Activated CD8-positive, alpha-beta T cell treated with anti-CD3 and anti-CD28 coated beads for 36 hours (primary cell): Measurements from ENCODE around the gene GPR26. TPM values are rescaled to one million over a fixed set of nuclear protein-coding genes. Genes with fewer than 3 reads are reported as not detected.

Experiments
- ATAC-seq: fragments of 200-7000 bp; cut with Tn5 transposase; one replicate; pipeline ENCODE4 v1.10.0; 2021; ENCODE audit warnings: mild to moderate bottlenecking, moderate library complexity
- CTCF ChIA-PET: fragments of 350-600 bp; sonication (Branson Sonifier 250); formaldehyde crosslinking; loops from one replicate; lab custom pipeline; 2021; ENCODE audit warnings: antibody characterized with exemption; lab: Charles Lee
- POLR2A ChIA-PET: fragments of 350-600 bp; sonication (Branson Sonifier 250); formaldehyde crosslinking; loops from one replicate; lab custom pipeline; 2021; ENCODE audit warnings: antibody characterized with exemption; lab: Charles Lee
- DNase-seq: peaks from one replicate; pipeline ENCODE4 v3.0.0-alpha.2; 2020
- H3K27ac Mint-ChIP-seq: one replicate; pipeline ENCODE4 v1.8.0; 2021; ENCODE audit warnings: mild to moderate bottlenecking, mixed read lengths
- H3K27me3 Mint-ChIP-seq: one replicate; pipeline ENCODE4 v1.8.0; 2021; ENCODE audit warnings: mixed read lengths
- H3K36me3 Mint-ChIP-seq: one replicate; pipeline ENCODE4 v1.8.0; 2021; ENCODE audit warnings: low read depth, mixed read lengths
- H3K4me1 Mint-ChIP-seq: one replicate; pipeline ENCODE4 v1.8.0; 2021; ENCODE audit warnings: low read depth, mixed read lengths
- H3K4me3 Mint-ChIP-seq: one replicate; pipeline ENCODE4 v1.8.0; 2021; ENCODE audit warnings: mild to moderate bottlenecking, moderate library complexity, mixed read lengths
- H3K9me3 Mint-ChIP-seq: one replicate; pipeline ENCODE4 v1.8.0; 2021; ENCODE audit warnings: mixed read lengths
- CTCF ChIP-seq: fragments of 200-600 bp; IDR thresholded peaks from one replicate; pipeline ENCODE4 v1.8.0; 2022; ENCODE audit warnings: antibody characterized with exemption, mild to moderate bottlenecking
- intact Hi-C: fragments of 100-400 bp; cut with micrococcal nuclease; formaldehyde crosslinking; loops from one replicate; pipeline ENCODE4 v1.10.0; 2022
- total RNA-seq, 2 experiments: library from RNA; stranded (reverse); gene quantifications; one replicate each; pipeline ENCODE4 v1.2.3, GENCODE V29; 2021

Gene GPR26
- total RNA-seq, 2 experiments from 2014 or later: not detected

- Mint-ChIP-seq H3K9me3 (no peaks in the 10 kb centered on the region), H3K4me3 (no peak overlapping the region), H3K27me3 (no peaks in the 10 kb centered on the region), H3K36me3 (no peaks in the 10 kb centered on the region), H3K4me1 (no peaks in the 10 kb centered on the region), H3K27ac (no peak overlapping the region)
- ATAC-seq (no peak), DNase-seq (no peak)
- intact Hi-C loops: no loop called here
- ChIA-PET POLR2A (no interaction called here), CTCF (no interaction called here)
- no peak for TF ChIP-seq CTCF
Measured at GRCh38 chr10:123674741-123675140, 8.6 kb downstream of the GPR26 start.

GRCh38 chr10:123675811-123676210 is 9.7 kb downstream of the GPR26 start:
- ChIA-PET CTCF (no interaction called here), POLR2A (no interaction called here)
- no peaks in the 10 kb centered on the region for H3K36me3 Mint-ChIP-seq
- no peak overlapping the region for H3K27ac Mint-ChIP-seq
- no peak for DNase-seq
- no peak for ATAC-seq
- no peak overlapping the region for H3K4me3 Mint-ChIP-seq
- intact Hi-C loops: no loop called here
- H3K27me3 Mint-ChIP-seq: no peaks in the 10 kb centered on the region
- H3K4me1 Mint-ChIP-seq: no peaks in the 10 kb centered on the region
- TF ChIP-seq CTCF: no peak
- no peaks in the 10 kb centered on the region for H3K9me3 Mint-ChIP-seq

GRCh38 chr10:123677556-123677955 is 11.4 kb downstream of the GPR26 start:
- H3K27ac Mint-ChIP-seq: no peak overlapping the region
- intact Hi-C loops: no loop called here
- no peak for DNase-seq
- no peaks in the 10 kb centered on the region for H3K4me1 Mint-ChIP-seq
- no peak for TF ChIP-seq CTCF
- POLR2A ChIA-PET: no interaction called here
- H3K27me3 Mint-ChIP-seq: no peaks in the 10 kb centered on the region
- CTCF ChIA-PET: no interaction called here
- H3K9me3 Mint-ChIP-seq: no peaks in the 10 kb centered on the region
- H3K4me3 Mint-ChIP-seq: no peak overlapping the region
- H3K36me3 Mint-ChIP-seq: no peaks in the 10 kb centered on the region
- ATAC-seq: no peak

- Mint-ChIP-seq H3K4me1 (no peaks in the 10 kb centered on the region), H3K36me3 (no peaks in the 10 kb centered on the region), H3K27me3 (peaks cover 2% of the 10 kb centered on the region), H3K4me3 (no peak overlapping the region), H3K9me3 (no peaks in the 10 kb centered on the region), H3K27ac (no peak overlapping the region)
- POLR2A ChIA-PET: no interaction called here
- intact Hi-C loops: no loop called here
- DNase-seq (no peak), ATAC-seq (no peak)
- CTCF ChIA-PET: no interaction called here
- TF ChIP-seq CTCF: no peak
Measured at GRCh38 chr10:123678376-123678775, 12.2 kb downstream of the GPR26 start.

- Mint-ChIP-seq H3K9me3 (no peaks in the 10 kb centered on the region), H3K27me3 (peaks cover 2% of the 10 kb centered on the region), H3K4me3 (no peak overlapping the region), H3K4me1 (no peaks in the 10 kb centered on the region), H3K36me3 (no peaks in the 10 kb centered on the region), H3K27ac (no peak overlapping the region)
- CTCF ChIA-PET: no interaction called here
- ATAC-seq (no peak), DNase-seq (no peak)
- TF ChIP-seq CTCF: no peak
- POLR2A ChIA-PET: no interaction called here
- intact Hi-C loops: no loop called here
Measured at GRCh38 chr10:123681285-123681684, 15.1 kb downstream of the GPR26 start.
